T-helper 17 cell (primary cell): ENCODE measurements around the gene GPR158. TPM values are rescaled to one million over a fixed set of nuclear protein-coding genes. Genes with fewer than 3 reads are reported as not detected.
"Not testable (repeated sequence)": the region's sequence is repeated elsewhere in the genome, so short reads cannot be mapped to it uniquely, and the experiment has no call there.

Experiments
- ATAC-seq: fragments of 150-1000 bp; cut with Tn5 transposase; 2 replicates; pipeline ENCODE4 v1.10.0; 2021; ENCODE audit warnings: mild to moderate bottlenecking, moderate library complexity
- DNase-seq, 3 donors: peaks; one replicate each; pipeline versions ENCODE4 v3.0.0 to v3.0.0-alpha.2; 2020 to 2021
- H3K9me3 ChIP-seq: one replicate; pipeline ENCODE4 v1.7.0; 2013; ENCODE audit warnings: low read length, mild to moderate bottlenecking; ENCODE audit not compliant: control insufficient read depth, poor library complexity, severe bottlenecking
- H3K27ac Mint-ChIP-seq: one replicate; pipeline ENCODE4 v1.8.0; 2022; ENCODE audit warnings: mild to moderate bottlenecking, moderate library complexity, mixed read lengths
- H3K27me3 Mint-ChIP-seq: one replicate; pipeline ENCODE4 v1.8.0; 2022; ENCODE audit warnings: mixed read lengths
- H3K36me3 Mint-ChIP-seq: one replicate; pipeline ENCODE4 v1.8.0; 2022; ENCODE audit warnings: low read depth, mixed read lengths
- H3K4me1 Mint-ChIP-seq: one replicate; pipeline ENCODE4 v1.8.0; 2022; ENCODE audit warnings: mild to moderate bottlenecking, mixed read lengths
- H3K4me3 Mint-ChIP-seq: one replicate; pipeline ENCODE4 v1.8.0; 2022; ENCODE audit warnings: mild to moderate bottlenecking, moderate library complexity, mixed read lengths
- total RNA-seq, 4 donors: library from RNA in 2 of 4; stranded (reverse) in 2 of 4; gene quantifications; one replicate each; pipeline ENCODE4 v1.2.3 and lab custom pipeline; 2022 to 2026

GPR158 gene
- total RNA-seq, 2 donors from 2014 or later, result not detected

DNA sequence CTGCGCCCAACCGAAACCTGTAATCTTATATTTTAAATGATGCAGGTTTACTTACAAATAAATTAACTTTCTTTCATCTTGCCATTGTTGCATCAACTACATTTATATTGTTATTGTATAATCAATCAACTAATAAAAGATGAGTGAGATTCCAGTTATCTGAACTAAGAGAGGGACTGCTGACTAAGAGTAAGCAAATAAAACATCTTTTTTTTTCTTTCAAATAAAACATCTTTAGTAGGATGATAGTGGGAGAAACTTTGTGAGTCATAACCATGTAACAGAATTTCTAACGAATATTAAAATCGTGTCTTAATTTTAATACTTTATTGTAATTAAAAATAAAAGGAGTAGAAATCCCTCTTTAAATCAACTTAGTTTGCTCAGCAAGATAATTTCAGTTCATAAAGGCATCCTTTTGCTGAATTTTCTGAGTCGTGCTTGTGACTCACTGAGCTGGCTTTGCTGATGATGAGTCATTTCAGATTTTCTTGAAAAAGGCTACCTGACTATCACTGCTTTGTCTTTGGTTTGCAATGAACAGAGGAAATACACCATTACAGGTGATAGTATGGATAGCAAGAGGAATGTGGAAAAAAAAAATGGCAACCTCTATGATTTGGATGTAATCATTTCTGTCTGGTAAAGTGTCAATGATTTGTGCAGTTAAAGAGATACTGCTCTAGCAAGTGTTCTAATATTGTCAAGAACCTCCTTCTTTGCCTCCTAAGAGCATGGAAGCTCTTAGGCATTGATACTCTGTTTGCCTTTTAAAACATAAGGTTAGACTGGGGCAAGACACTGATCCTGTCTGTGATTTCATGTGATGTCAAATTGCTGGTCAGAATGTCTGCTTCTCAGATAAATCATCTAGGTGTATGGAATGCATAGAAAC is 119.5 kb downstream of the GPR158 start:
- ATAC-seq (no peak), DNase-seq (no peak)

DNA sequence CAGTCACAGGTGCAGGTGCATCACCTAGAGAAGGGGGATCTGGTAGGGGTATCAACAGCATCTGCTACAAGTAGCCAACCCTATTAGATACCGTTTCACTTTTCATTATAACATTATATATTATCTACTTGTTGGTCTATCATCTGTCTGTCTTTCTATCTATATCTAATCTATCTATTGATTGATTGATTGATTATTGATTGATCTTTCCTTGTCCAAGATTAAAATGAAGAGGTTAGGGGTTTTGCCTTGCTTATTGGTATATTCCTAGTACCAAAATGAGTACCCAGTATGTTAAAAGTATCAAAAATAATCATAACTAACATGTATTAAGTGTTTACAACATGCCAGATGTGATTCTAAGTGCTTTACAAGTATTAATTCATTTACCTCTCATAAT is 121.5 kb downstream of the GPR158 start:
- Mint-ChIP-seq H3K36me3 (no peaks in the 10 kb centered on the region), H3K4me1 (no peaks in the 10 kb centered on the region), H3K27ac (no peak overlapping the region), H3K27me3 (no peaks in the 10 kb centered on the region), H3K4me3 (no peak overlapping the region)
- no peak for ATAC-seq
- no peak for DNase-seq
- no peaks in the 10 kb centered on the region for H3K9me3 ChIP-seq

More for the DNA sequence above, 119.5 kb downstream of the GPR158 start:
- no peaks in the 10 kb centered on the region for H3K9me3 ChIP-seq
- no peak overlapping the region for H3K27ac Mint-ChIP-seq
- no peaks in the 10 kb centered on the region for H3K27me3 Mint-ChIP-seq
- H3K4me1 Mint-ChIP-seq, result no peaks in the 10 kb centered on the region
- no peak overlapping the region for H3K4me3 Mint-ChIP-seq
- H3K36me3 Mint-ChIP-seq, result no peaks in the 10 kb centered on the region

DNA sequence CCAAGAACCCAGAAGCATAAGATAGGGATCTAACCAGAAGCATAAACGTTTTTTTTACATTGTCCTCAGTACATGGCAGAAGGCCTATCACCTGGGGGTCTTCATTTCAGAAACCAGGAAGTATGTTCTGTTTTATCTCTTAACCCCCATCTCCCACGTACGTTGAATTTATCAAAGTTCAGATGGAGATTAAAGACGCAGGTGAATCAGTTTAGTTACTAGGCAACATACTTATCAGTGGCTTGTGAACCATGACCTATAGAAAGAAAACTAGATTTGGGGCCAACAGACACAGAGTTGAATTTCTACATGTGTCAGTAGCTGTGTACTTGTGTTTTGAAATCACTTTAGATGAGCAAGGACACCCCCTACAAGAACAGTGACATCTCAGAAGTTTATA is 122.7 kb downstream of the GPR158 start:
- ATAC-seq (no peak), DNase-seq (no peak)
- no peaks in the 10 kb centered on the region for H3K36me3 Mint-ChIP-seq
- H3K27ac Mint-ChIP-seq, result no peak overlapping the region
- H3K4me1 Mint-ChIP-seq, result no peaks in the 10 kb centered on the region
- no peak overlapping the region for H3K4me3 Mint-ChIP-seq
- H3K9me3 ChIP-seq, result no peaks in the 10 kb centered on the region
- H3K27me3 Mint-ChIP-seq, result no peaks in the 10 kb centered on the region

DNA sequence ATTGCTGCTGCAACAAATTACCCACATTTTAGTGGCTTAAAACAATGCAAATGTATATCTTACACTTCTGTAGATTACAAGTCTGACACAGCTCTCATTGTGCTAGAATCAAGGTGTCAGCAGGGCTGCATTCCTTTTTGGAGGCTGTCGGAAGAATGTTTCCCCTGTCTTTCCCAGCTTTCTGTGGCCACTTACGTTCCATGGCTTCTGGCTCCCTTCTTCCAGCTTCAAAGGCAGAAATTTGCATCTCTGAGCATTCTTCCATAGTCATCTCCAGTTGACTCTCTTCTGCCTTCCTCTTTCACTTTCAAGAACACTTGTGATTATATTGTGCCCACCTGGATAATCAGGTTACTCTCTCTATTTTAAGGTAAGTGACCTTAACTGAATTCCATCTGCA is 125.3 kb downstream of the GPR158 start:
- H3K4me1 Mint-ChIP-seq, result no peaks in the 10 kb centered on the region
- no peaks in the 10 kb centered on the region for H3K27me3 Mint-ChIP-seq
- ATAC-seq (no peak), DNase-seq (no peak)
- no peaks in the 10 kb centered on the region for H3K36me3 Mint-ChIP-seq
- no peak overlapping the region for H3K27ac Mint-ChIP-seq
- H3K4me3 Mint-ChIP-seq, result no peak overlapping the region
- no peaks in the 10 kb centered on the region for H3K9me3 ChIP-seq

DNA sequence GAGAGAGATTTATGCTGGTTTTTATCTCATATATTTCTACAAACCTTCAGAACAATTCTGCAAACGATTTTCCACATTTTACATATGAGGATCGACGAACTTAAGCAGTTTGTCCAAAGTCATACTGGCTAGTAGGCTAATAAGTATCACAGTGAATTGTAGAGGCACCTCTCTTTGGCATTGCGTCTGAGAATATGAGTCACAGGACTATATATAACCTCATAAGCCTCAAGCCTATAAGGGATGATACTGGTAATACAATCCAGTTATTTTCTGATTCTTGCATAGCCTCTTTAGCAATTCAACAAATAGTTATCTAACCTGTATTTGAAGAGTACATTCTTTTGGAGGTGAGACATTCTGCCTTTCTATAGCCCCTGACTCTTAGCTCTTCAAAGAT is 129.8 kb downstream of the GPR158 start:
- H3K4me3 Mint-ChIP-seq, result no peak overlapping the region
- DNase-seq (no peak), ATAC-seq (no peak)
- H3K36me3 Mint-ChIP-seq, result no peaks in the 10 kb centered on the region
- no peak overlapping the region for H3K27ac Mint-ChIP-seq
- H3K4me1 Mint-ChIP-seq, result no peaks in the 10 kb centered on the region
- H3K9me3 ChIP-seq, result no peaks in the 10 kb centered on the region
- no peaks in the 10 kb centered on the region for H3K27me3 Mint-ChIP-seq

DNA sequence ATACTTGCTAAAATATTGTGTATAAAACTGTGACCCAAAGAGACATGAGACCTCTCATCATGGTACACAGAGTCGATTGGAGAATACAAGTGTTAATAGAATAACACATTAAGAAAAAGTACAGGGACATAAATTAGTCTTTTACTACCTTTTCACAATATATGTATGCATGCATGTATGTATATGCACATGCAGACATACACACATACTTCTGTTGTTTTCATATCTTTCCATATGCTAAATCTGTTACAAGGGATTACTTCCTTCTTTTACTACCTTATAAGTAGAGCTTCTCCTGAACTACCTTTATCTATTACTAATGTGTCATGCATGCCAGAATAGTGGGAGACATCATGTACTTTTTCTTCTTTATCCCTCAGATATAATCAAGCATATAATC is 131.6 kb downstream of the GPR158 start:
- Mint-ChIP-seq H3K36me3 (no peaks in the 10 kb centered on the region), H3K4me3 (no peak overlapping the region), H3K27me3 (no peaks in the 10 kb centered on the region), H3K27ac (no peak overlapping the region), H3K4me1 (no peaks in the 10 kb centered on the region)
- no peak for ATAC-seq
- H3K9me3 ChIP-seq, result no peaks in the 10 kb centered on the region
- DNase-seq, result no peak

DNA sequence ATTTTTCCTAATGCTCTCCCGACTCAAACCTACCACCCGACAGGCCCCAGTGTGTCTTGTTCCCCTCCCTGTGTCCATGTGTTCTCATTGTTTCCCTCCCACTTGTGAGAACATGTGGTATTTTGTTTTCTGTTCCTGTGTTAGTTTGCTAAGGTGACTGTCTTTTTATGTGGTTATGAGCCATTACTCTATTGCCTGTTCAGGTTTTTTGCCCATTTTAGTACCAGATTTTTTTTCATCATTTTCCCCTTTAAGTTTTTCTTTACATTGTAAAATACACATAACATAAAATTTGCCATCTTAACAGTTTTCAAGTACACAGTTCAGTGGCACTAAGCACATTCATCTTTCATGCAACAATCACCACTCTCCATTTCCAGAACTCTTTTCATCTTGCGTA is 133.5 kb downstream of the GPR158 start:
- no peaks in the 10 kb centered on the region for H3K9me3 ChIP-seq
- H3K4me1 Mint-ChIP-seq, result no peaks in the 10 kb centered on the region
- ATAC-seq (no peak), DNase-seq (no peak)
- no peaks in the 10 kb centered on the region for H3K27me3 Mint-ChIP-seq
- H3K27ac Mint-ChIP-seq, result no peak overlapping the region
- H3K36me3 Mint-ChIP-seq, result no peaks in the 10 kb centered on the region
- no peak overlapping the region for H3K4me3 Mint-ChIP-seq

DNA sequence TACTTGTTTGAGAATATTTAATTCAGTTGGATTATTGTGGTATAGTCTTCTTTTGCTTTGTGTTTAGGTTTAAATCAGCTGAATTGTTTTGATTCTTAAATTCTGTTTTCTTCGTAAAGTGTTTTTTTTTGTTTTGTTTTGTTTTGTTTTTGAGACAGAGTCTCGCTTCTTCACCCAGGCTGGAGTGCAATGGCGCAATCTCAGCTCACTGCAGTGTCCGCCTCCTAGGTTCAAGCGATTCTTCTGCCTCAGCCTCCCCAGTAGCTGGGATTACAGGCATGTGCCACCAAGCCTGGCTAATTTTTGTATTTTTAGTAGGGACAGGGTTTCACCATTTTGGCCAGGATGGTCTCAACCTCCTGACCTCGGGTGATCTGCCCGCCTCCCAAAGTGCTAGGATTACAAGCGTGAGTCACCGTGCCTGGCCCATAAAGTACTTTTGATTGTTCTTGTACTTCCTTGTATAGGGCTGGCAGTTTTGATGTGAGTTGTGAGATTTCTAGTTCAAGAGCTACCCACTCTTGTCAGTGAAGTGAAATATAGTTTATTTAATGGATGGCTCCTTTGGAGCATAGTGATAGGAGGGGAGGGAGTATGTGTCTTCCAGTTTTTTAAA is 142.9 kb downstream of the GPR158 start:
- DNase-seq, H3K36me3 Mint-ChIP-seq, H3K4me3 Mint-ChIP-seq, H3K27ac Mint-ChIP-seq, ATAC-seq, H3K4me1 Mint-ChIP-seq, H3K27me3 Mint-ChIP-seq, H3K9me3 ChIP-seq: not testable (repeated sequence)

DNA sequence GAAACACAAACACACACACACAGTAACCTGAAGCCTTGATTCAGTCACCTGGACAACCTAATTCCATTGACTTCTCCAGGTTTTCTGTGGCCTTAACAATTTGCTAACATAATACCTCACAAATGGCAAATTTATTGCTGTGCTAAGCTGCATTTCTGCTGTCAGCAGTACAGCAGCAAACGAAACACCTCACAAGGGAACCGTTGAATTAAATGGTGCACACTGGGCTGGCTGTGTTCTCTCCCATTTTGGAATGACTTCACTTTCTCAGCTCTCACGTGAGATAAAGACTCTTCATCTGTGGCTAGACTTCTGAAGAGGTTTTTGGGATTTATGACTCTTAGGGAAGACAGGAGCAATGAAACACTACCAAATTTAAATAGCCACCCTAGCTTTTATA is 152.5 kb downstream of the GPR158 start:
- H3K9me3 ChIP-seq, result no peaks in the 10 kb centered on the region
- H3K4me1 Mint-ChIP-seq, result no peaks in the 10 kb centered on the region
- DNase-seq (no peak), ATAC-seq (no peak)
- H3K27ac Mint-ChIP-seq, result no peak overlapping the region
- no peaks in the 10 kb centered on the region for H3K27me3 Mint-ChIP-seq
- no peak overlapping the region for H3K4me3 Mint-ChIP-seq
- H3K36me3 Mint-ChIP-seq, result no peaks in the 10 kb centered on the region

DNA sequence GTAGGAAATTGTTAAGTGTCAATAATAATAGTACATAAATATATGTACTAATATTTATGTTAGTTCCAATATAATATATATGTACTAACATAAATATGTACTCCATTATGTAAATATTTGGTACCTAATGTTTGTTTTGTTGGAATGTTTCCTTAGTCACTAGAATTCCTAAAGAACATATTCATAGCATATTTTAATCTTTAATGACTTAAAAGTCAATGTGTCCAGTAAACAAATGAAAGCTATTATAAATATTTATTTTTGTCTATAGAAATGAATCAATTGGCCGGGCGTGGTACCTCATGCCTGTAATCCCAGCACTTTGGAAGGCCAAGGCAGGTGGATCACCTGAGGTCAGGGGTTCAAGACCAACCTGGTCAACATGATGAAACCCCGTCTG is 153.6 kb downstream of the GPR158 start:
- Mint-ChIP-seq H3K27me3 (no peaks in the 10 kb centered on the region), H3K36me3 (no peaks in the 10 kb centered on the region), H3K4me1 (no peaks in the 10 kb centered on the region), H3K27ac (no peak overlapping the region), H3K4me3 (no peak overlapping the region)
- H3K9me3 ChIP-seq, result no peaks in the 10 kb centered on the region
- no peak for ATAC-seq
- no peak for DNase-seq

DNA sequence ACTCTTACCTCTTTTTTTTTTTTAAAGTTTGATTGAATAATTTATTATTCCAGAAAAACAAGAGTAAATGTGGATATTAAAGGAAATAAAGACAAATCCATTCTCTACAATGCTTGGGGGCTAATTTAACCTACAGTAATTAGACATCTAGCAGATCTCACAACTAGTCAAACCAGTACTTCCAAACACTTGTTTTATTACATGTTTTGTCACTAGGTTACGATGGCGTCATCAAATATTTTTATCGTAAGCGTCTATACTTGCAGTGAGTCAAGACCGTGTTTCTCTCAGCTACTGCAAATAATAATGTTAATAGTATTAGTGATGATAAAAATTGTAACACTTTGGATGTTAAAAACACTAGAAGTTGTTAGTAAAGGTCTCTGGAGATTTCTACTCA is 154.8 kb downstream of the GPR158 start:
- ATAC-seq, H3K4me1 Mint-ChIP-seq, H3K27ac Mint-ChIP-seq, H3K36me3 Mint-ChIP-seq, H3K9me3 ChIP-seq, DNase-seq, H3K4me3 Mint-ChIP-seq, H3K27me3 Mint-ChIP-seq: not testable (repeated sequence)

DNA sequence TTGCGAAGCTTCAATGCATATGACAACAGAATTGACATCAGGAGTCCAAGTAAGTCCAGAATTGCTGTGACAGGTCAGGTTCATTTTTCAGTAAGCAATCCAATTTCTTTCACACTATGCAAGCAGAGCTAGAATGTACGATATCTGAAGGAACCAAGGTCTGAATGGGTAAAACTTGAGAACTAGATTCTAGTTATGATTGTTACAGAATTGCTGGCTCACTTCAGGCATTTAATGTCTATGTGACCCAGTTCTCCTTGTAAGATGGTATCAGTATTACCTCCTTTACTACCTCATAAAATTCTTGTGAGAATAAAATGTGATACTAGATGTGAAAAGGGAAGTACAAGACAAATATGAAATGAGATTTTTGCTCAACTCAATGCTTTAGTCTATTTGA is 159.6 kb downstream of the GPR158 start:
- Mint-ChIP-seq H3K27ac (no peak overlapping the region), H3K4me1 (no peaks in the 10 kb centered on the region)

DNA sequence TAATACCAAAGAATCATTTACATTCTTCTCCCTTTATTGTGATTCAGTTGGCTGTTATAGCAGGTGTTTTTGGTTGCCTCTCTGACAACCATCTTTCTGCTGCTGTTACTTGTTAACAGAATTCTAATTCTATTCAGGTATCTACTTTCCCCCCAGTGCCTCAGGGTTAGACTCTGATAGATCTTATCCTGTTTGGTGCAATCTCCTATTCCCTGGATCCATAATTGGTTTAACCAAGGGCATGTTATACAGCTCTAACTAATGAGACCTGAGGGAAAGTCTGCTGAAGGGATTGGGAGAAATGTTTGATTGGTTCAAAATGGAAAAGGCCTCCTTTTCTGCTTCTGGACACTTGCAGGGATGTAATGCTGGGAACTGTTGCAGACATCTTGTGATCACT is 161.5 kb downstream of the GPR158 start:
- DNase-seq (no peak), ATAC-seq (no peak)
- H3K4me1 Mint-ChIP-seq, result no peaks in the 10 kb centered on the region
- H3K4me3 Mint-ChIP-seq, result no peak overlapping the region
- H3K9me3 ChIP-seq, result no peaks in the 10 kb centered on the region
- no peaks in the 10 kb centered on the region for H3K36me3 Mint-ChIP-seq
- no peak overlapping the region for H3K27ac Mint-ChIP-seq
- H3K27me3 Mint-ChIP-seq, result no peaks in the 10 kb centered on the region

More for the DNA sequence above, 159.6 kb downstream of the GPR158 start:
- Mint-ChIP-seq H3K27me3 (no peaks in the 10 kb centered on the region), H3K4me3 (no peak overlapping the region), H3K36me3 (no peaks in the 10 kb centered on the region)
- DNase-seq, result no peak
- no peaks in the 10 kb centered on the region for H3K9me3 ChIP-seq
- no peak for ATAC-seq

DNA sequence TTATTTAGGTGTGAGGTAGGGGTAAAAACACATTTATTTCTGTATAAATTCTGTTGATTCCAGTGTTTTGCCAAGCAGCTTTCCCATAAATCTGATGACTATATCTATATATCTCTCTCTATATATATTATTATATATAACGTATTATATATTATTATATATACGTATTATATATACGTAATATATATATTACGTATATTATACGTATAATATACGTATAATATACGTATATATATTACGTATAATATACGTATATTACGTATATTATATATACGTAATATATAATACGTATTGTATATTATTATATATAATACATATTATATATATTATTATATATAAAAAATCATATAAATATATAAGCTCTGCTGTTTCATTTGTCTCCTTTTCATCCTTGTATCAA is 163.5 kb downstream of the GPR158 start:
- H3K27ac Mint-ChIP-seq, result no peak overlapping the region
- H3K4me3 Mint-ChIP-seq, result no peak overlapping the region
- no peak for ATAC-seq
- H3K9me3 ChIP-seq, result no peaks in the 10 kb centered on the region
- H3K4me1 Mint-ChIP-seq, result no peaks in the 10 kb centered on the region
- no peaks in the 10 kb centered on the region for H3K27me3 Mint-ChIP-seq
- no peaks in the 10 kb centered on the region for H3K36me3 Mint-ChIP-seq
- DNase-seq, result no peak
